ENCODE measurements around the gene CCNB2.

CCNB2 gene

GRCh38 chr15:59169251-59169708, 64.3 kb downstream of the CCNB2 start:
- no peak for DNase-seq

- peak; percentile 60 for DNase-seq
Measured at GRCh38 chr15:59170295-59171066, 65.5 kb downstream of the CCNB2 start.

- no peak for DNase-seq
Measured at GRCh38 chr15:59171067-59171397, 66.1 kb downstream of the CCNB2 start.

DNA sequence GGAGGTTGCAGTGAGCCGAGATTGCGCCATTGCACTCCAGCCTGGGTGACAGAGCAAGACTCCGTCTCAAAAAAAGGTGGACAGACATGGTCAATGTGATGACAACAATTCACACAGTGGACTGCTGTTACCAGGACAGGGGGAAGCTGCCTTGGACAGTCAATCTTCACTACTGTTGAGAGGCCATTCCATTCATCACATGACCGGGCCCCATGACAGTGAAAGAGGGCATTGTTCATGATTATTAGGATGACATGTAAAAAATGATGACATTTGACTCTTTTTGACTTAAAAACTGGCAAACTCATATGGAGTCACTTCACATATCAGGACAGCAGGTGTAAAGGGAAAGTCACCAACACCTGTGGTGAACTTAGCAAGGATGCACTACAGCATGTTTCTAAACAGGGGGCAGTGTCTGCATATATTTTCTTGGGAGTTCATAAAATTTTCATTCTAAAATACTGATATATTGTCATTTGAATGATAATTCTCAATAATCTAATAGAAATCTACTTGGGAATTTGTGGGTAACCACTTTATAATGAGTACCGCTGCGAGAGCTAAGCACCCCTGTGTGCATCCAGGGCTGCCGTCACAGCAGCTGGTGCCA, 67.4 kb downstream of the CCNB2 start:
- DNase-seq = no peak

DNA sequence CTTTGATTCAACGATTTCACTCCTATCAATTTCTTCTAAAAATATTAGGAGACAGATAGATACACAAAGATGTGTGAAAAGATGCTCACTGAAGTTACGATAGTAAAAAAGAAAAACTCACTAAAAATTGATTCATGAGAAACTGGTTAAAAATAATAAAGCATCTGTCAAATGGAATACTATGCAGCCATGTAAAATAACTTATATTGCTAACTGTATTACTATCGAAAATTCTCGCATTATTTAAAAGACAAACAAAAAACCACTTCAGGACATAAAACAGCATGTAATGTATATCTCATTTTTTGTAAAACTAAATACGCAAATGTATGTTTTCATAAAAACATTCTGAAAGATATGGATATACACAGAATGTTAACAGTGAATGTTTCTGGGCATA, 68.2 kb downstream of the CCNB2 start:
- no peak for DNase-seq

GRCh38 chr15:59174151-59174834, 69.3 kb downstream of the CCNB2 start:
- no peak for DNase-seq

Measured in right hindlimb (tissue), 1 donor.